GM18870 (cell line): ENCODE results near the gene SPIB.

ENCODE experiments used
- ATAC-seq: cut with Tn5 transposase; IDR thresholded peaks from one replicate; pipeline ENCODE4 v1.9.1; 2021; ENCODE audit warnings: moderate library complexity; ENCODE audit not compliant: unreplicated experiment

The SPIB gene

GRCh38 chr19:50417111-50418081 lies 1.3 kb upstream of the SPIB start:
- ATAC-seq, result no peak

- ATAC-seq, result no peak
These were observed 363 bp downstream of the SPIB start for GRCh38 chr19:50419022-50419579.

DNA sequence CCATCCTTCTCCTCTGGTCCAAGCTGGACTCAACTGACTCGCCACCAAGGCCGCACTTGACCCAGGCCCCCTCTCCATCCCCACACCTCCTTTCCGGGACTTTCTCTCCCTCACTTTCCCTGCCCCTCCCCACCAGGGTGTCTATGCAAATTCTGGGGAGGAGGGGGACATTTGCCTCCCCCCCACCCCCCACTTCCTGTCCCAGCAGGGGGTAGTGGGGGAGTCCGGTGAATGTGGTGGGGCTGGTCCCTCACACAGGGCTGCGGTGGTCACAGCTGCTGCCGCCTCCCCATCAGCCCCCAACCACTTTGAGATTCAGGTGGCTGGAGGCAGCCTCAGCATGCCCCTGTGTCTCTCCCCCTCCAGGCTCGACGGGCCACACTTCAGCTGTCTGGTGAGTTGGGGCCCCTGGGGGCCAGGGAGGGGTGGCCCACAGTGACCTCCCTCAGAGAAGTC lies 870 bp downstream of the SPIB start:
- no peak for ATAC-seq

DNA sequence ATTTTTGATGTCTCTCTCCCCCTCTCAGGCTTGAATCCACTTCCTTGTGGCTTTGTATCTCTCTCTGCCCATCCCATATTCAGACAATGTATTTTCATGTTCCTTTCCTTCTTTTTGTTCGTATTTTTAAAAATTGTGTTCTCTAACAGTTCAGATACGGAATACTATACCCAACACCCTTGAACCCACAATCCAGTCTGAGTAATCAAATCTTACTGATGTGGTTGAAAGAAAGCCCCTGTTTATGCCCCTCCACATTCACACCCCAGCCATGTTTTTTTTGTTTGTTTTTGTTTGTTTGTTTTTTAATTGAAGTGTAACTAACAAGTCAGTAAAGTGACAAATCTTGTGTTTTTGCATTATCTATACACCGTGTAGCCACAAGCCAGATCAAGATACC lies 1.4 kb downstream of the SPIB start:
- no peak for ATAC-seq

- no peak for ATAC-seq
These were observed 2.1 kb downstream of the SPIB start for GRCh38 chr19:50420808-50421207.

- no peak for ATAC-seq
These were observed 3.9 kb downstream of the SPIB start for GRCh38 chr19:50422397-50423278.

GRCh38 chr19:50423279-50424113 lies 4.8 kb downstream of the SPIB start:
- no peak for ATAC-seq

- ATAC-seq, result no peak
These were observed 6.8 kb downstream of the SPIB start for GRCh38 chr19:50425581-50425980.

GRCh38 chr19:50427318-50427925 lies 8.7 kb downstream of the SPIB start:
- no peak for ATAC-seq

DNA sequence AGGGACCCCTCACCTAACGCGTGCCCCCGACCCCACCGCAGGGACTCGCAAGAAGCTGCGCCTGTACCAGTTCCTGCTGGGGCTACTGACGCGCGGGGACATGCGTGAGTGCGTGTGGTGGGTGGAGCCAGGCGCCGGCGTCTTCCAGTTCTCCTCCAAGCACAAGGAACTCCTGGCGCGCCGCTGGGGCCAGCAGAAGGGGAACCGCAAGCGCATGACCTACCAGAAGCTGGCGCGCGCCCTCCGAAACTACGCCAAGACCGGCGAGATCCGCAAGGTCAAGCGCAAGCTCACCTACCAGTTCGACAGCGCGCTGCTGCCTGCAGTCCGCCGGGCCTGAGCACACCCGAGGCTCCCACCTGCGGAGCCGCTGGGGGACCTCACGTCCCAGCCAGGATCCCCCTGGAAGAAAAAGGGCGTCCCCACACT lies 9.3 kb downstream of the SPIB start:
- ATAC-seq, result no peak

GRCh38 chr19:50428772-50429463 lies 10.2 kb downstream of the SPIB start:
- ATAC-seq, result no peak

GRCh38 chr19:50430888-50431342 lies 12.2 kb downstream of the SPIB start:
- ATAC-seq, result no peak

DNA sequence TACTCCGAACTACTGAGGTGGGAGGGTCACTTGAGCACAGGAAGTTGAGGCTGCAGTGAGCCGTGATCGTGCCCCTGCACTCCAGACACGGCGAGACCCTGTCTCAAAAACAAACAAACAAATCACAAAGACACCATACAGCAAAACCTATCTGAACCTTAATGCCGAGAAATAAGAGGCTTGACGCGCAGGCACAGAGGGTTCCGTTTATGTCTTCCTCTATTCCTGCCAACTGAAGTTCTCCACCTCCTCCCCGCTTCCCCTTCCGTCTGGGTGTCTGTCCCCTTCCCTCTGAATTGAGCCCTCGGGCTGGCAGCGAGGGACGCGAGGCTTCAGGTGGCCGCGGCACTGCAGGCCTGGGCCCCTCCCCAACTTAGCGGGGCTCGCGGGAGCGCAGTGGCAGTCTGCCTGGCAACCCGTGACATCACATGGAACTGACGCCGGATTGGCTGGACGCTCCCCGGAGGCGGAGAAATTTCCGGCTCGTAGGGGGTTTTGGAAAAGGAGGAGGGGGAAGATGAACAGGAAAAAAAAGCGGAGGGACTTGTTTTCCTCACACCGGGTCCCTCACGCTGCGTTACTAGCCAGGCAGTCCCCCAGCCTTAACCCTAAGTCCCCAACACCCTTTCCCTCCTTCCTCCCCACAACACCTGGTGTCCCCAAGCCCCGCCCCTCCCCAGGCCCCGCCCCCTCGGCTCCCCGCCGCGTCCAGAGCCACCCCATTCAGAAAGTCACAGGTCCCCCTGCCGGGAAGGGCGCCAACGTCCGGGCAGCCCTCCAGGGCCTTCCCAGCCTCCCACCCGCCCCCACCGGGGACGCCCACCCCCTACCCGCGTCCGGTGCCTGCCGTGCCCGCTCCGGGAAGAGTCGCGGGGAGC lies 12.8 kb downstream of the SPIB start:
- ATAC-seq, result peak; percentile 57

DNA sequence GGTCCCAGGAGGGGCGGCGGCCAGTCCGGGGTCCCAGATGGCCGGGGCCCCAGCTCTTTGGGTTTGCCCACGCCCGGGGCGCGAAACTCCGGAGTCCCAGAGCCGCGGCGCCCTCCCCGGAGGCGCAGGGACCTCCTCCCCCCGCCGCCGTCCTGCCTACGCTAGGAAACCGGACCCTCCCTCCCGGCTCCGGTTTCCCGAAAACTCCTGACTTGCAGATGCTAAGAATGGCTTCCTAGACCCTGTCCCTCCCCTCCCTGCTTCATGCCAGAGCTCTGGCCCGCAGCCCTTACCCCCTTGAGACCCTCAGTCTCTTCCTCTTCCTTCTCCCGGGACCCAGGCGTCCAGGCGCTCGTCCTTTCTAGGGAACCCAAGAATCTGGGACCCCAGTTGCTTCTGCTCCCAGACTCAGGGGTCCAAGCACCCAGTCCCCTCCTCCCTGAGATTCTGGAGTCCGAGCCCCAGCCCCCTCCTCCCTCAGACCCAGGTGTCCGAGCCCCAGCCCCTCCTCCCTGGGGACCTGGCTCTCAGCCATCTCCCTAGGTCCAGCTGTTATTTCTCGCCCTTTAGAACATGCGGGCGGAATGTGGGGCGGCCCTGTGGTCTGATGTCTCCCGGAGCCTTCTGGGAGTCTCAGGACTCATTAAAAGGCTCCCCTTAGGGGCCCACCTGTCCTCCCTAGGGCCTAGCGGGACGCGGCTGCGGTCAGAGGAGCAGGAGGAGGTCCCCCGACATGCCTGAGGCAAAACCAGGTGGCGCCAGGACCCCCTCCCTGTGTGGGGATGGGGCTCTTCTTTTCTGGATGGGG lies 13.7 kb downstream of the SPIB start, which contains the start of gene MYBPC2:
Gene MYBPC2, plus strand, starts transcription at position 672 of the 808 bp plus-strand sequence. Its CDS starts 62 bp downstream, at position 734.
- no peak for ATAC-seq

- no peak for ATAC-seq
These were observed 14.8 kb downstream of the SPIB start for GRCh38 chr19:50433201-50434180.

- no peak for ATAC-seq
These were observed 15.8 kb downstream of the SPIB start for GRCh38 chr19:50434525-50434924.
